CD4-positive, alpha-beta T cell treated with Interferon gamma for 1 hour (primary cell): ENCODE results near the gene PTPRT.
"Not testable (repeated sequence)": the region's sequence is repeated elsewhere in the genome, so short reads cannot be mapped to it uniquely, and the experiment has no call there.

ENCODE experiments used
- DNase-seq: peaks from one replicate; pipeline ENCODE4 v3.0.0-alpha.2; 2020

The PTPRT gene

GRCh38 chr20:42959996-42960395, 229.7 kb downstream of the PTPRT start:
- no peak for DNase-seq

GRCh38 chr20:42958367-42959069, 231.2 kb downstream of the PTPRT start:
- no peak for DNase-seq

- no peak for DNase-seq
These were observed 232.0 kb downstream of the PTPRT start for GRCh38 chr20:42957704-42958095.

- no peak for DNase-seq
These were observed 232.5 kb downstream of the PTPRT start for GRCh38 chr20:42957018-42957703.

GRCh38 chr20:42955713-42956112, 234.0 kb downstream of the PTPRT start:
- no peak for DNase-seq

GRCh38 chr20:42954951-42955350, 234.8 kb downstream of the PTPRT start:
- DNase-seq, result no peak

GRCh38 chr20:42949950-42950349, 239.8 kb downstream of the PTPRT start:
- no peak for DNase-seq

GRCh38 chr20:42945234-42945994, 244.3 kb downstream of the PTPRT start:
- no peak for DNase-seq

- no peak for DNase-seq
These were observed 248.1 kb downstream of the PTPRT start for GRCh38 chr20:42941629-42942028.

- no peak for DNase-seq
These were observed 251.1 kb downstream of the PTPRT start for GRCh38 chr20:42938441-42939205.

- DNase-seq, result no peak
These were observed 253.2 kb downstream of the PTPRT start for GRCh38 chr20:42936482-42936881.

GRCh38 chr20:42924215-42924614, 265.5 kb downstream of the PTPRT start:
- no peak for DNase-seq

- DNase-seq, result no peak
These were observed 266.3 kb downstream of the PTPRT start for GRCh38 chr20:42923348-42923918.

- DNase-seq, result no peak
These were observed 268.9 kb downstream of the PTPRT start for GRCh38 chr20:42920776-42921175.

GRCh38 chr20:42919316-42919715, 270.4 kb downstream of the PTPRT start:
- no peak for DNase-seq

GRCh38 chr20:42915081-42915480, 274.6 kb downstream of the PTPRT start:
- DNase-seq, result no peak

- no peak for DNase-seq
These were observed 275.4 kb downstream of the PTPRT start for GRCh38 chr20:42914302-42914701.

- not testable (repeated sequence) for DNase-seq
These were observed 278.9 kb downstream of the PTPRT start for GRCh38 chr20:42910808-42911207.

- no peak for DNase-seq
These were observed 282.0 kb downstream of the PTPRT start for GRCh38 chr20:42907730-42908129.

- DNase-seq, result no peak
These were observed 283.6 kb downstream of the PTPRT start for GRCh38 chr20:42906120-42906519.

GRCh38 chr20:42902509-42902908, 287.2 kb downstream of the PTPRT start:
- DNase-seq, result no peak

- no peak for DNase-seq
These were observed 287.8 kb downstream of the PTPRT start for GRCh38 chr20:42901689-42902440.
